Heart left ventricle (tissue), 16 donors: ENCODE measurements around the gene PCARE. TPM values are rescaled to one million over a fixed set of nuclear protein-coding genes. Genes with fewer than 3 reads are reported as not detected.

ENCODE experiments used
- ATAC-seq, 4 donors: fragments of 200-7000 bp; cut with Tn5 transposase; one replicate each; pipeline ENCODE4 v1.9.1; 2020 to 2022; ENCODE audit warnings: moderate library complexity in 4 of 4, mild to moderate bottlenecking in 3 of 4, moderate number of reproducible peaks in 1 of 4
- DNase-seq, 5 donors: peaks; one replicate each; pipeline ENCODE4 v3.0.0-alpha.2; 2020
- H3K27ac ChIP-seq, 12 donors: fragments of 200-600 bp; sonication (generic) in 4 of 12; one replicate each; pipeline versions ENCODE4 v1.5.0 to v1.8.0; 2016 to 2022; ENCODE audit warnings: mild to moderate bottlenecking in 2 of 12
- H3K27me3 ChIP-seq, 9 donors: fragments of 200-600 bp; sonication (generic) in 2 of 9; one replicate each; pipeline versions ENCODE4 v1.5.1 to v1.8.0; 2016 to 2022; ENCODE audit warnings: mild to moderate bottlenecking in 3 of 9
- H3K36me3 ChIP-seq, 9 donors: fragments of 200-600 bp; sonication (generic) in 2 of 9; one replicate each; pipeline versions ENCODE4 v1.5.0 to v1.8.0; 2018 to 2022; ENCODE audit warnings: mild to moderate bottlenecking in 2 of 9
- H3K4me1 ChIP-seq, 12 donors: fragments of 200-600 bp; sonication (generic) in 4 of 12; one replicate each; pipeline versions ENCODE4 v1.5.0 to v1.8.0; 2016 to 2022; ENCODE audit warnings: mild to moderate bottlenecking in 3 of 12
- H3K4me3 ChIP-seq, 12 donors: fragments of 200-600 bp; sonication (generic) in 4 of 12; one replicate each; pipeline versions ENCODE4 v1.5.0 to v1.8.0; 2017 to 2022; ENCODE audit warnings: mild to moderate bottlenecking in 9 of 12, moderate library complexity in 4 of 12
- H3K9me3 ChIP-seq, 12 donors: fragments of 200-600 bp; sonication (generic) in 4 of 12; one replicate each; pipeline versions ENCODE4 v1.5.0 to v1.8.0; 2016 to 2022; ENCODE audit warnings: mild to moderate bottlenecking in 1 of 12
- POLR2A ChIP-seq, 2 donors: fragments of 450-650 bp; IDR thresholded peaks; one replicate each; pipeline ENCODE4 v1.6.1; 2017; ENCODE audit warnings: antibody characterized with exemption in 2 of 2, mild to moderate bottlenecking in 2 of 2, moderate library complexity in 2 of 2
- WGBS, 4 donors: extraction: QIAGEN DNeasy Blood & Tissue Kit in 2 of 4; methylation state at CpG; one replicate each; pipeline versions ENCODE4 v1.1.5 to v1.1.7; 2013 to 2018; 5-methylcytosine and 5-hydroxymethylcytosine counted together
- intact Hi-C, 10 donors: fragments of 100-400 bp; cut with DNase I; formaldehyde crosslinking; loops; one replicate each; pipeline versions ENCODE4 v1.11.1 to v1.14.2; 2022
- polyA plus RNA-seq, 2 donors: library from polyadenylated mRNA; stranded (reverse); fragments of 200-250 nt; gene quantifications; one replicate each; pipeline ENCODE4 v1.2.3, GENCODE V29; 2013
- total RNA-seq, 9 donors: library from RNA; depleted of rRNA in 2 of 9; stranded (reverse); fragments of >200 nt in 2 of 9; fragmentation: NEBNext Ultra II Directional in 3 of 9; extraction: Animal tissue kit (Norgen Biotek cat#: 25700) in 3 of 9; gene quantifications; one replicate each; pipeline versions ENCODE4 v1.1.0 to v1.2.4, GENCODE V29; 2016 to 2023
- TF ChIP-seq, protein P1 (sequence below), 12 donors: fragments of 200-600 bp; sonication (generic) in 4 of 12; IDR thresholded peaks; one replicate each; pipeline versions ENCODE4 v1.5.0 to v1.8.0; 2018 to 2022; ENCODE audit warnings: antibody characterized with exemption in 12 of 12, mild to moderate bottlenecking in 5 of 12
- donor health status: ischemic (EF 13 %, LVEDD 7.1; RV severe dilation, severe dysfunction).
- donor health status: healthy with polysubstance abuse.
- donor health status: DM: no; HTN: yes; CAD: no.
- donor health status: DM: no; HTN: no; CAD: no.
- donor health status: ischemic (EF 25% LVEDD 6.9; RV normal size, moderate dysfunction).
- donor health status: ischemic (EF 25% LVEDD 5.7; RV mildly dilated, moderate dysfunction).
- donor health status: healthy.
- donor health status: DM: yes; HTN: yes; CAD: no.
- donor health status: ischemic (EF 35%, LVEDD 5.7; RV mildly dilated, moderate dysfunction).
- donor health status: nonischemic (EF 11% LVEDD 7.7; RV severe dilation, severe dysfunction).
- donor health status: DM: yes; HTN: yes; CAD: no.
- donor health status: PGD.
- donor health status: ischemic (EF 29% LVEDD 5.4; RV normal size, mild dysfunction).
- donor health status: nonischemic (EF 23%, LVEDD 6.1; RV moderate dilation, normal function).

Gene PCARE
- total and polyA plus RNA-seq, 11 donors, result 0.10 to 2.4 (median 0.87) TPM

DNA sequence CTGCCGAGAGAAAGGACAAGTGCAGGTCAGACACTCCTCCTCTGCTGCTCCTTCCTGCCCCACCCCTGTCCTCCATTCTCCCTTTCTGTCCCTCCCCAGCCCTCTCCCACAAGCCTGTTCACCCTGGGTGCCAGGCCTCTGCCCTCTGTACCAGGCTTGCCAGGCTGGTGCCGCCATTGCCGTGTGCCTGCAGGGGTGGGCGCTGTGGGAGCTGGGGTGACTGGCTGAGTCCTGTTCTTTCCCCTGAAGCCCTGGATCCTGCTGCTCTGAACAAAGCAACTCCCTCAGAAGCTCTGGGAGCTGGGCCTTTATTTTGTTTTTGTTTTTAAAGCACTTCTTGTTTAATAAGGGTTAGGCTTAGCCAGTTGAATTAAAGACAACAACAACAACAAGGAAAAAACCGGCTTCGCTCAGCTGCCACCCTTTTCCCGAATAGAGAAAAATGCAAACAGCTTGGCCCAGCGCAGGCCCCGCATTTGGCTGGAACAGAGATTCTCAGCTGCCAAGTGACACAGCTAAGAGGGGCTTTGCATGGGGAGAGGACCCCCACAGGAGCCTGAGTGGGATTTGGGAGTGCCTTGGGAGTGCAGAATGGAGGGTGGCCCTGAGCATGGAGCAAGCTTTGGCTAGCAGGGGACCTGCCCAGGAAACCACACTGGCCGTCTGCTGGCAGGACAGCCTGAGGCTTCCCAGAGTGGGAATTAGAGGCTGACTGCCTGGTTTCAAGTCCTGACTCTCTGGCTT is 9.1 kb downstream of the PCARE start:
- WGBS, 4 donors, result 72 to 76% (median 72%) methylated on average over 10 of the region's 10 CpGs
- TF ChIP-seq, protein P1, sequence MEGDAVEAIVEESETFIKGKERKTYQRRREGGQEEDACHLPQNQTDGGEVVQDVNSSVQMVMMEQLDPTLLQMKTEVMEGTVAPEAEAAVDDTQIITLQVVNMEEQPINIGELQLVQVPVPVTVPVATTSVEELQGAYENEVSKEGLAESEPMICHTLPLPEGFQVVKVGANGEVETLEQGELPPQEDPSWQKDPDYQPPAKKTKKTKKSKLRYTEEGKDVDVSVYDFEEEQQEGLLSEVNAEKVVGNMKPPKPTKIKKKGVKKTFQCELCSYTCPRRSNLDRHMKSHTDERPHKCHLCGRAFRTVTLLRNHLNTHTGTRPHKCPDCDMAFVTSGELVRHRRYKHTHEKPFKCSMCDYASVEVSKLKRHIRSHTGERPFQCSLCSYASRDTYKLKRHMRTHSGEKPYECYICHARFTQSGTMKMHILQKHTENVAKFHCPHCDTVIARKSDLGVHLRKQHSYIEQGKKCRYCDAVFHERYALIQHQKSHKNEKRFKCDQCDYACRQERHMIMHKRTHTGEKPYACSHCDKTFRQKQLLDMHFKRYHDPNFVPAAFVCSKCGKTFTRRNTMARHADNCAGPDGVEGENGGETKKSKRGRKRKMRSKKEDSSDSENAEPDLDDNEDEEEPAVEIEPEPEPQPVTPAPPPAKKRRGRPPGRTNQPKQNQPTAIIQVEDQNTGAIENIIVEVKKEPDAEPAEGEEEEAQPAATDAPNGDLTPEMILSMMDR (IDR thresholded peaks at IDR 0.05), result no peak
- ATAC-seq (peak in 3 of 4 donors; percentile 19 to 36 (median 23)), DNase-seq (no peak)
- Histone ChIP-seq H3K27ac (peak overlapping the region in 3 of 12 donors; percentile 24 to 55 (median 25)), H3K4me3 (no peak overlapping the region), H3K36me3 (no peaks in the 10 kb centered on the region), H3K9me3 (no peaks in the 10 kb centered on the region), H3K4me1 (peaks cover 0 to 24% (median 1%) of the 10 kb centered on the region in 12 donors), H3K27me3 (no peaks in the 10 kb centered on the region)
- intact Hi-C loops, result no loop called here

DNA sequence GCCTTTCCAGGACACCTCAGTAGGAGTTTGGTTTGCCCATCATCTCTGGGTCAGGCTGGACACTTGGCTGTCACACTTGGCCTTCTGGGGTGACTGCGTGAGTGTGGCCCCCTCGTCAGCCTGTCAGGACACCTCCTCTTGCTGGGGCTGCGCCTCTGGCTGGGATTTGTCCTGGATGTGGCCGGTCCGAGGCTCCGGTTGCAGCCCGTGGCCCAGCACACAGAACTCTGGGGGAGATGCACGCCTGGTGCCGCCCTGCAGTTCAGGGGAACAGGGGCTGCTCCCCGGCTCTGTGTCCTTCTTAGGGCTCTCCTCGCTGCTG is 9.6 kb downstream of the PCARE start:
- intact Hi-C loops, result no loop called here
- H3K36me3 ChIP-seq, result no peaks in the 10 kb centered on the region
- H3K4me3 ChIP-seq, result no peak overlapping the region
- DNase-seq, result no peak
- H3K9me3 ChIP-seq, result no peaks in the 10 kb centered on the region
- peaks cover 0 to 24% (median 1%) of the 10 kb centered on the region in 12 donors for H3K4me1 ChIP-seq
- peak overlapping the region in 2 of 12 donors; percentile 25 to 55 for H3K27ac ChIP-seq
- 75 to 92% (median 79%) methylated on average over 9 to 11 of the region's 11 CpGs for WGBS, 4 donors
- peak in 1 of 4 donors; percentile 11 for ATAC-seq
- H3K27me3 ChIP-seq, result no peaks in the 10 kb centered on the region
- TF ChIP-seq, protein P1 (IDR thresholded peaks at IDR 0.05), result no peak
- TF ChIP-seq POLR2A (IDR thresholded peaks at IDR 0.05), result no peak

DNA sequence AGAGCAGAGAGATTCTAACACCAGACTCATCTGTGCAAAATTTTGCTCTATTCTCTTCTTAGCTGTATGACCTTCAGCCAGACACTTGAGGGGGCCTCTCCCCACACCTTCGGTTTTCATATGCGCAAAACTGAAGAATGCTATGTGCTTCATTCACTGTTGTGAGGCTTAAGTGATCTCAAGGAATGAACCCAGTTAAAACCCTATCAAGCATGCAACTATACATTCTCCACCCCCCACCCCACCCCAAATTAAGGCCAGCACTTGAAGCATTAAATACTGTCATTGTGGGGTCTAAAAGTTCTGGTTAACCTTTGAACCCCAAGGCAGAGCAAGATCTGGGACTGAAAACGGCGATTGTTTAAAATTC is 10.0 kb downstream of the PCARE start:
- H3K4me3 ChIP-seq, result no peak overlapping the region
- H3K4me1 ChIP-seq, result peaks cover 0 to 24% (median 1%) of the 10 kb centered on the region in 12 donors
- TF ChIP-seq POLR2A (IDR thresholded peaks at IDR 0.05), result no peak
- TF ChIP-seq, protein P1 (IDR thresholded peaks at IDR 0.05), result no peak
- WGBS, 4 donors, result 90 to 94% (median 93%) methylated on average over 4 of the region's 4 CpGs
- no peaks in the 10 kb centered on the region for H3K27me3 ChIP-seq
- peak overlapping the region in 1 of 12 donors; percentile 55 for H3K27ac ChIP-seq
- intact Hi-C loops, result no loop called here
- DNase-seq (no peak), ATAC-seq (no peak)
- H3K9me3 ChIP-seq, result no peaks in the 10 kb centered on the region
- H3K36me3 ChIP-seq, result no peaks in the 10 kb centered on the region

DNA sequence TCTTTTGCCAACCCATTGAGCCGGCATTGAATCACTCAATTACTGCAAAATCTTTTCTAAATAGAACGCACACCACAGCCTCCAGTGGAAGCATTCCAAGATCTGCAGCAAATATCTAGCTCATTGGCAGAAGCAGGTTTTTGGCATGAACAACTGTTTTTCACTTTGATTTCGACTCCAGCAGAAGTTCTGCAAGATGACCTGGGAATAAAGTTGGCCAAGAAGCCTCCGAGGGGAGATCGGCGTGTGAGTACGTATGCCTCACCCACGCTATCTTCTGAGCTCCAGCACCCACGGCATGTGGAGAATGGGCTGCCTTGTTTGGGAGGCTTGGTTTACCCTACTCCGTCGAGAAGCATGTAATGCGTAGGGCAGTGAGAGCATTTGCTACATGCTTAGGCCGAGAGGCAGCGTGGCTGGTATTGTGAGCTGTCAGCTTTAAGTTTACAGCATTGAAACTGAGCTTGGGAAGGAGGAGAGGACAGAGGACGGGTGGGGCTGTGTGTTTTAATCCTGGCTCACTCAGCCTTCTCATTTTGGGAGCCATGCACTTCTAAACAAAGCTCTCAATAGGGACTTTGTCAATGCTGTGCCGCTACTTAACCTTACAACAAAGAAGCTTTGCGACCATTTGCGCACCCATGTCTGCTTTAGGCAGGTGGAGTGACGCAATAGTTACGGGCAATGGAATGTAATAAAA is 10.5 kb downstream of the PCARE start:
- no peaks in the 10 kb centered on the region for H3K36me3 ChIP-seq
- TF ChIP-seq, protein P1 (IDR thresholded peaks at IDR 0.05), result no peak
- no peak for TF ChIP-seq POLR2A (IDR thresholded peaks at IDR 0.05)
- no peak overlapping the region for H3K4me3 ChIP-seq
- H3K4me1 ChIP-seq, result peaks cover 0 to 24% (median 1%) of the 10 kb centered on the region in 12 donors
- no peak for ATAC-seq
- H3K27me3 ChIP-seq, result no peaks in the 10 kb centered on the region
- no peaks in the 10 kb centered on the region for H3K9me3 ChIP-seq
- H3K27ac ChIP-seq, result peak overlapping the region in 1 of 12 donors; percentile 55
- WGBS, 4 donors, result 66 to 86% (median 77%) methylated on average over 20 of the region's 20 CpGs
- intact Hi-C loops, result no loop called here
- no peak for DNase-seq
